HG03175 (cell line): Measurements from ENCODE around the gene LRP5.
"Not testable (repeated sequence)": the region's sequence is repeated elsewhere in the genome, so short reads cannot be mapped to it uniquely, and the experiment has no call there.

Experiments
- ATAC-seq: cut with Tn5 transposase; IDR thresholded peaks from one replicate; pipeline ENCODE4 v1.9.1; 2021; ENCODE audit warnings: mild to moderate bottlenecking, moderate library complexity; ENCODE audit not compliant: unreplicated experiment

LRP5 gene

GRCh38 chr11:68414496-68415221 lies 102.3 kb downstream of the LRP5 start:
- no peak for ATAC-seq

- no peak for ATAC-seq
Measured at GRCh38 chr11:68416070-68416578, 103.7 kb downstream of the LRP5 start.

GRCh38 chr11:68418648-68419047 lies 106.3 kb downstream of the LRP5 start:
- no peak for ATAC-seq

GRCh38 chr11:68420171-68420570 lies 107.8 kb downstream of the LRP5 start:
- no peak for ATAC-seq

GRCh38 chr11:68423481-68423880 lies 111.1 kb downstream of the LRP5 start:
- no peak for ATAC-seq

- no peak for ATAC-seq
Measured at GRCh38 chr11:68424101-68424632, 111.8 kb downstream of the LRP5 start.

GRCh38 chr11:68424981-68425865 lies 112.8 kb downstream of the LRP5 start:
- no peak for ATAC-seq

GRCh38 chr11:68425866-68426380 lies 113.5 kb downstream of the LRP5 start:
- ATAC-seq: no peak

- no peak for ATAC-seq
Measured at GRCh38 chr11:68429661-68430060, 117.3 kb downstream of the LRP5 start.

- no peak for ATAC-seq
Measured at GRCh38 chr11:68430384-68430783, 118.0 kb downstream of the LRP5 start.

GRCh38 chr11:68430801-68431200 lies 118.4 kb downstream of the LRP5 start:
- no peak for ATAC-seq

- ATAC-seq: no peak
Measured at GRCh38 chr11:68431984-68432645, 119.7 kb downstream of the LRP5 start.

GRCh38 chr11:68432874-68433273 lies 120.5 kb downstream of the LRP5 start:
- ATAC-seq: no peak

GRCh38 chr11:68433541-68433940 lies 121.2 kb downstream of the LRP5 start:
- no peak for ATAC-seq

- not testable (repeated sequence) for ATAC-seq
Measured at GRCh38 chr11:68434159-68434558, 121.8 kb downstream of the LRP5 start.

GRCh38 chr11:68436162-68436888 lies 123.9 kb downstream of the LRP5 start:
- ATAC-seq: no peak

GRCh38 chr11:68436985-68437926 lies 124.9 kb downstream of the LRP5 start:
- ATAC-seq: no peak

GRCh38 chr11:68437927-68438657 lies 125.7 kb downstream of the LRP5 start:
- ATAC-seq: no peak
